GM18507 (cell line): Measurements from ENCODE around the gene ENO2.

Experiments
- DNase-seq: peaks from one replicate; pipeline ENCODE4 v3.0.0; 2011; ENCODE audit warnings: low read depth; ENCODE audit not compliant: insufficient read length; ENCODE audit errors: extremely low spot score
- FAIRE-seq: peaks from 2 replicates; lab custom pipeline; 2011; peaks lifted over from hg19 to GRCh38; lab: Jason Lieb, UNC

The ENO2 gene

DNA sequence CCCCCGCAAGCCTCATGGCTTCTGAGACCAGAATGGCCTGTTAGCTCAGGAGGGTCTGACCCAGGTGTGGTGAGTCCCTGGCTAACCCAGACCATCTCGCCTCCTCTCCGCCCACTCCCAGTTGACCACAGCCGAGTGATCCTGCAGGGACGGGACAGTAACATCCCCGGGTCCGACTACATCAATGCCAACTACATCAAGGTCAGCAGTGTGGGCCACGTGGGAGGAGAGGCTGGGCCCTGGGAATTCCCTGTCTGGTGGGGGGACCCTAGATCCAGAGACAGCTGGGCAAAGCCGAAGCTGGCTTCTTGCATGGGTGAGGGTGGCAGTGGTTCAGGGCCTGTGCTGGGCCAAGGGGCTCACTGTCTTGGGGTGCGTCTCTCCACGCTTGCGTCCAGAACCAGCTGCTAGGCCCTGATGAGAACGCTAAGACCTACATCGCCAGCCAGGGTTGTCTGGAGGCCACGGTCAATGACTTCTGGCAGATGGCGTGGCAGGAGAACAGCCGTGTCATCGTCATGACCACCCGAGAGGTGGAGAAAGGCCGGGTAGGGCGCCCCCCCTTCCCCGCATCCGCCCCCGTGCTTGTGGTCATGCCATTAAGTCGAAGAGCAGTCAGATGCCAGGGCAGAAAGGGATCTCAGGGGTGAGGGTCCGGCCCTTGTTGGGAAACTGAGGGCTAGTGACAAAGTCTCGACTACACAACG, 41.8 kb downstream of the ENO2 start:
- DNase-seq (no peak), FAIRE-seq (peak; percentile 82)

- no peak for DNase-seq
- FAIRE-seq: peak; percentile 55
These were observed 42.8 kb downstream of the ENO2 start for GRCh38 chr12:6957151-6957701.

- peak; percentile 5 for FAIRE-seq
- no peak for DNase-seq
These were observed 43.6 kb downstream of the ENO2 start for GRCh38 chr12:6957741-6958608.

GRCh38 chr12:6958609-6959057, 44.3 kb downstream of the ENO2 start:
- DNase-seq (no peak), FAIRE-seq (no peak)

- no peak for DNase-seq
- peak; percentile 98 for FAIRE-seq
These were observed 44.9 kb downstream of the ENO2 start for GRCh38 chr12:6959058-6959804.

DNA sequence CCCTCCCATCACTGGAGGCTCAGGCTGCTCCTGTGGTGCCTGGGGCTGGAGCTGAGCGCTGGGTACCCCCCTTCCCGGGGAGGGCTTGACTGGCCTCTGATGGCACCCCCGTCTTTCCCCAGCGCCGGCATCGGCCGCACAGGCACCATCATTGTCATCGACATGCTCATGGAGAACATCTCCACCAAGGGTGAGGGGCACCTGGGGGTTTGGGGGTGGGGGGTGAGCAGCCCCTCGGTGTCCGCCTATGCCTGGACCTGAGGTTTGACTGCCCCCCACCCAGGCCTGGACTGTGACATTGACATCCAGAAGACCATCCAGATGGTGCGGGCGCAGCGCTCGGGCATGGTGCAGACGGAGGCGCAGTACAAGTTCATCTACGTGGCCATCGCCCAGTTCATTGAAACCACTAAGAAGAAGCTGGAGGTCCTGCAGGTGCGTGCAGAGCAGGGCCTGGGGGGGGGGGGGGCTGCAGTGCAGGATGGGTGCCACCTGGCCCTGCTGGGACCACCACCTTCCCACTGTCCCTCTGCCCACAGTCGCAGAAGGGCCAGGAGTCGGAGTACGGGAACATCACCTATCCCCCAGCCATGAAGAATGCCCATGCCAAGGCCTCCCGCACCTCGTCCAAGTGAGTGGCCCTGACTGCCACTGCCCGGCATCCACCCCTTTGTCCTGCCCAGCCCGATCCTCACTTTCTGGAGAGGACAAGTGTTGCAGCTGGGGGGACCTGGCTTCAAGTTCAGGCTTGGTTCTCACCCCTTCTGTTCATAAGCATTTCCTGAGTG, 45.6 kb downstream of the ENO2 start:
- FAIRE-seq: no peak
- DNase-seq: no peak

DNA sequence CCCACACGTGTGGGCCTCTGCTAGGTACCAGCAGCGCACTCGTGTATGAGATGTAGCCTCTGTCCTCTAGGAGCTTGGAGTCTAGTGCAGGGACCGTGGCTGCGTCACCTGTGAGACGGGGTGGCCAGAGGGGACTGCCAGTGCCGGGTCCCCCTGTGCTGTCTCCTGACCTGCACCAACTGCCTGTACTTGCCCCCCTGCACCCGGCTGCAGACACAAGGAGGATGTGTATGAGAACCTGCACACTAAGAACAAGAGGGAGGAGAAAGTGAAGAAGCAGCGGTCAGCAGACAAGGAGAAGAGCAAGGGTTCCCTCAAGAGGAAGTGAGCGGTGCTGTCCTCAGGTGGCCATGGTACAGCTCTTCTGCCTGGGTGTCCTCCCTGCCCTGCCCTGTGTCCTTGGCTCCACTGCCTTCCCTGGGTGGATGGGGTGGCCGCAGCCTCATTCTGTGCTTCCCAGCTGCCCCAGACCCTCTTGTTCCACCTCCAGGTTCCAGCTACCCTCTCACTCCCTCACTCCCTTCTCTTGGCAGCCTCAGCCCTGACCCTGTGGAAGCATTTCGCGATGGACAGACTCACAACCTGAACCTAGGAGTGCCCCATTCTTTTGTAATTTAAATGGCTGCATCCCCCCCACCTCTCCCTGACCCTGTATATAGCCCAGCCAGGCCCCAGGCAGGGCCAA, 46.4 kb downstream of the ENO2 start:
- DNase-seq: no peak

GRCh38 chr12:6961278-6961694, 46.9 kb downstream of the ENO2 start:
- FAIRE-seq (no peak), DNase-seq (no peak)

More for the DNA sequence above, 46.4 kb downstream of the ENO2 start:
- FAIRE-seq: peak; percentile 86

- FAIRE-seq (peak; percentile 42), DNase-seq (no peak)
These were observed 47.4 kb downstream of the ENO2 start for GRCh38 chr12:6961695-6962284.

DNA sequence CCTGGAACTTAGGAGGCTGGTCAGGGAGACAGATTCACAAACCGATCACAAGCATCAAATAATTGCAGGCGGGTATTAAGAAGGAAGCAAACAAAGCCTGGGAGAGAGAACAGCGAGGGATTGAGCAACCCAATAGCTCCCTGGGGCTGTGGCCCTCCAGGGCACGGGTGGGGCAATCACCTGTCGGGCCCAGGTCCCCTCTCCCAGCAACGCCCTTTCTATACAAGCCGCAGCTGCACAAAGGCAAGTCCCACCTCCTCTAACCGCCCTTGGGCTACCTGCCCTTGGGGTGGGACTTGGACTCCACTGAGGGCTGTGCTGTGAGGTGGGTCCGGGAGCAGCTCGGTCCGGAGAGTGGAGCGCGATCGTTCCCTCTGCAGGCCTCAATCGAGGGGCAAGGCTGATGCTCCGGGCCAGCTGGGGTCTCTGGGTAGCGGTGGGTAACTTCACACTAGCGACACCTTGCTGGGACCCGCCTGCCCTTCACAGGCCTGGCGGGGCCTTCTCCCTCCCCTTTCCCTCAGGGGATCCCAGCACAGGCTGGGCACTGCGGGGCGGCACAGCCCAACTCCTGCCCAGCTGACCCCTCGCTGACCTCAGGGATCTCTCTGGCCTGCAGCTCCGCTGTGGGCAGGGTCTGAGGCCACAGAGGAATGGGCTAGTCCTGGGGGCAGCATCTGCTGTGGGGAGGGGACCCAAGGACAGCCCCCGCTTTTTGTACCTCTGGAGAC, 48.1 kb downstream of the ENO2 start:
- FAIRE-seq (no peak), DNase-seq (no peak)

DNA sequence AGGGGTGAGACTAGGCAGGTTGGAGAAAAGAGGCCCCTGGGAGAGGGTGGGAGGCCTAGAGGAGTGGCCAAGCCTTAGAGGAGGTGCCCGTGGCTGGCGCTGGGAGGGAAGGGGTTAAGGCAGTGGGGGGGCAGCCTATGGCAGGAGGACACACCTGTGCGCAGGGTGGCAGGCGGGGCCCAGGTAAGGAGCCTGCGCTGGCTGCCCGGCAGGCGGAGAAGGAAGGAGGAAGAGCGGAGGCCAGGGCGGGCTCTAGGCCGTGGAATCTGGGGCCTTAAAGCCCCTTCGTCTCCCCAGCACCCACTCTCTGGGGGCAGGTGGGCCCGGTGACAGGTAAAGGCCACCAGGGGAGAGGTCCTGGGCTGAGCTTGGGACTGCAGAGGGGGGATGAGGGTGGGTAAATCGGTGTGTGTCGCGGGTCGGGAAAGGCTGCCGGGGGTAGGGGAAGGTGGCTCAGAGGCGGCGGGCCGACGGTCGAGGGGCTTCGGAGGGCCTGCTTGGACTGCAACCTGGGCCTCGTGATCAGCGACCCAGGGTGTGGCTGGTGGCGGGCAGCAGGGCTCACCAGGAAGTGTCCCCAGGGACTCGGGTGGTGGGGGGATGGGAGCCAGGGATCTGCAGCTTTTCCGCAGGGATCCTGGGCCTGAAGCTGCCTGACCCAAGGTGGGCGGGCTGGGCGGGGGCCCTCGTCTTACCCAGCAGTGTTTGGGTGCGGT, 48.8 kb downstream of the ENO2 start:
- no peak for DNase-seq
- FAIRE-seq: no peak

GRCh38 chr12:6963791-6964413, 49.5 kb downstream of the ENO2 start:
- DNase-seq (no peak), FAIRE-seq (no peak)

DNA sequence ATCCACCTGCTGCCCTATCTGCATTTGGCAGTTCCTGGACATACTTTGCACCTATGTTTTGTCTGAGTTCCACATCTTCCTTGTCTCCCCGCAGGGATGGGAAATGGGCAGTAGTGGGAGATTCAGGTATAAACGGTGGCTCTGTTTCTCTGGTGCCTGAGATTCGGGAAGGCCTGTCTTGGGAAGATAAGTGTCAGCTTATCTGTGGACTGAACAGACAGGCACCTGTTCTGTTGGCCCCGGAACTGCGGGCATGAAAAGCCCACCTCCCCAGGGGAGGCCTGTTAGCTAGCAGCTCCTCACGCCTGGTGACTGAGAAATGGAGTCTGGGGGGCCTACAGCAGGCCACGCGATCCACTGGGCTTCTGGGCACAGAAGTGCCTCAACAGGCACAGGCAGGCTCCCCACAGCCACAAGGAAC, 50.2 kb downstream of the ENO2 start:
- FAIRE-seq (no peak), DNase-seq (no peak)

- DNase-seq (no peak), FAIRE-seq (peak; percentile 87)
These were observed 50.8 kb downstream of the ENO2 start for GRCh38 chr12:6965026-6965661.

DNA sequence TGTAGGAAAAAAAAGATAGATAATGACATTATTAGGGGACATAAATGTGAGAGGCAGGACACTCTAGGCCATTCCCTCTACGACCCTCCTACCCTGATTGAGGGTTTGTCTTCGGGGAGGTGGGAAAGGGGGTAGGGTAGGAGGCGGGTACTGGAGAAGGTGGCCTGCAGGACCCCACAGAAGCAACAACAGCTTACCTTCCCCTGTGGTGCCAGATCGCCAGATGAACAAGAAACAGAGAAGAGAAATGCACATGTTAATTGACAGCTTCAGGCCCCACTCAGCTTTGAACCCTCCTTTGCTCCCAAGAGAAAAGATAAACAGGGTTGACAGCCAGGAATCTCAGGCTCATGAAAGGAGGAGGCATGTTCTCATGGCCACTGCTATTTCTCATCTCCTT, 51.3 kb downstream of the ENO2 start:
- DNase-seq (no peak), FAIRE-seq (no peak)

DNA sequence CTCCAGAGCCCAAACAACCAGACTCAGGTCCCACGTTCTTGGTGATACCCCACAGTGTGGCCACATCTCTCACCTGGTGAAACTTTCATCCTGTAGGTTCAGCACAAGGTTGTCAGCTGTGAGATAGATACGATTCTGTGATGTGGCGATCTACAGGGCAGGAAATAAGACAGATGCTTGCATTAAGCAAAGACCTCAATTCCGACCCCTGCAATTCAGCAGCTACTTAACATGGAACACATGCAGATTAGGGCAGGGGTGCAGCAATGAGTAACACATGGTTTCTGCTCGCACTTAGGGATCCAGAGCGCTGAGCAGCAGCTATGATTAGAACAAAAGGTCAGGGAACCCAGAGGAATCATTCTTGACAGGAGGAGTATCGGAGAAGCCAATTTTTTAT, 52.0 kb downstream of the ENO2 start:
- FAIRE-seq (no peak), DNase-seq (no peak)
